Prostate gland (tissue), 2 donors: Measurements from ENCODE around the gene TNS4.

ENCODE experiments used
- CTCF ChIP-seq, 4 experiments: fragments of 200-600 bp in 2 of 4; fragments of 450-650 bp in 2 of 4; sonication (generic) in 2 of 4; IDR thresholded peaks; 1 replicate in 3 of 4; 2 replicates in 1 of 4; pipeline ENCODE4 v1.5.1; 2016 to 2019; ENCODE audit warnings: antibody characterized with exemption in 4 of 4, mild to moderate bottlenecking in 2 of 4, moderate library complexity in 2 of 4
- POLR2A ChIP-seq: fragments of 450-650 bp; IDR thresholded peaks from one replicate; pipeline ENCODE4 v1.6.1; 2016; ENCODE audit warnings: antibody characterized with exemption, mild to moderate bottlenecking
- POLR2AphosphoS5 ChIP-seq: sonication (generic); formaldehyde crosslinking; IDR thresholded peaks from one replicate; pipeline ENCODE4 v1.6.1; 2017; ENCODE audit warnings: antibody characterized with exemption

GRCh38 chr17:40497695-40498094, 3.7 kb downstream of the TNS4 start:
- TF ChIP-seq POLR2A (no peak), CTCF (IDR thresholded peaks at IDR 0.05) (no peak), POLR2AphosphoS5 (no peak)
